ENCODE data around the gene PIGL.
A peak's percentile ranks its signal among the peaks of the same experiment; 100 is the strongest.
"Not testable (repeated sequence)": the region's sequence is repeated elsewhere in the genome, so short reads cannot be mapped to it uniquely, and the experiment has no call there.

Gene PIGL

GRCh38 chr17:16273929-16274339 is 56.9 kb downstream of the PIGL start:
- DNase-seq (ENCODE audit: low read depth), result no peak

- DNase-seq (ENCODE audit: low read depth), result no peak
These were observed 58.0 kb downstream of the PIGL start for GRCh38 chr17:16275024-16275423.

GRCh38 chr17:16277163-16277562 is 60.2 kb downstream of the PIGL start:
- no peak for DNase-seq (ENCODE audit: low read depth)

GRCh38 chr17:16281351-16281750 is 64.3 kb downstream of the PIGL start:
- DNase-seq (ENCODE audit: low read depth), result no peak

GRCh38 chr17:16282522-16282921 is 65.5 kb downstream of the PIGL start:
- no peak for DNase-seq (ENCODE audit: low read depth)

- no peak for DNase-seq (ENCODE audit: low read depth)
These were observed 66.7 kb downstream of the PIGL start for GRCh38 chr17:16283705-16284104.

- no peak for DNase-seq (ENCODE audit: low read depth)
These were observed 68.6 kb downstream of the PIGL start for GRCh38 chr17:16285646-16286008.

GRCh38 chr17:16286009-16286946 is 69.3 kb downstream of the PIGL start:
- DNase-seq (ENCODE audit: low read depth), result peak; percentile 65

- DNase-seq (ENCODE audit: low read depth), result no peak
These were observed 70.0 kb downstream of the PIGL start for GRCh38 chr17:16286947-16287562.

- DNase-seq (ENCODE audit: low read depth), result no peak
These were observed 70.6 kb downstream of the PIGL start for GRCh38 chr17:16287563-16288027.

GRCh38 chr17:16288860-16289571 is 72.0 kb downstream of the PIGL start:
- no peak for DNase-seq (ENCODE audit: low read depth)

GRCh38 chr17:16293931-16294330 is 76.9 kb downstream of the PIGL start:
- DNase-seq (ENCODE audit: low read depth), result no peak

- no peak for DNase-seq (ENCODE audit: low read depth)
These were observed 77.5 kb downstream of the PIGL start for GRCh38 chr17:16294560-16294959.

- not testable (repeated sequence) for DNase-seq (ENCODE audit: low read depth)
These were observed 79.1 kb downstream of the PIGL start for GRCh38 chr17:16296072-16296471.

GRCh38 chr17:16297367-16298139 is 80.5 kb downstream of the PIGL start:
- DNase-seq (ENCODE audit: low read depth), result no peak

- DNase-seq (ENCODE audit: low read depth), result no peak
These were observed 81.2 kb downstream of the PIGL start for GRCh38 chr17:16298140-16298662.

GRCh38 chr17:16300554-16300953 is 83.5 kb downstream of the PIGL start:
- no peak for DNase-seq (ENCODE audit: low read depth)

- no peak for DNase-seq (ENCODE audit: low read depth)
These were observed 85.2 kb downstream of the PIGL start for GRCh38 chr17:16301963-16302855.

GRCh38 chr17:16302856-16303255 is 85.8 kb downstream of the PIGL start:
- DNase-seq (ENCODE audit: low read depth), result no peak

- no peak for DNase-seq (ENCODE audit: low read depth)
These were observed 87.8 kb downstream of the PIGL start for GRCh38 chr17:16304830-16305229.

GRCh38 chr17:16306211-16306610 is 89.2 kb downstream of the PIGL start:
- DNase-seq (ENCODE audit: low read depth), result no peak

Data from stimulated activated CD8-positive, alpha-beta memory T cell treated with anti-CD3 and anti-CD28 coated beads, Interleukin-12 subunit alpha, Interleukin-12 subunit beta, amount 100 ng/mL, for 4 hours (primary cell).